Fibroblast of skin of right quadriceps (primary cell): ENCODE data around the gene RAMP1.
"Not testable (repeated sequence)": the region's sequence is repeated elsewhere in the genome, so short reads cannot be mapped to it uniquely, and the experiment has no call there.

Experiments
- DNase-seq: peaks from one replicate; pipeline ENCODE4 v3.0.0-alpha.2; 2013

RAMP1 gene

GRCh38 chr2:237859533-237860272 lies at the start of gene RAMP1:
RAMP1 (plus strand) TSS chr2:237859623; CDS start chr2:237859676, 53 bp downstream.
- no peak for DNase-seq

- no peak for DNase-seq
These were observed 43.8 kb upstream of the RAMP1 start for GRCh38 chr2:237815637-237816036.

GRCh38 chr2:237816531-237816930 lies 42.9 kb upstream of the RAMP1 start:
- DNase-seq: no peak

GRCh38 chr2:237818066-237818473 lies 41.4 kb upstream of the RAMP1 start:
- DNase-seq: peak; percentile 87

GRCh38 chr2:237819231-237819630 lies 40.2 kb upstream of the RAMP1 start:
- no peak for DNase-seq

GRCh38 chr2:237820421-237820820 lies 39.0 kb upstream of the RAMP1 start:
- DNase-seq: no peak

GRCh38 chr2:237823544-237823943 lies 35.9 kb upstream of the RAMP1 start:
- no peak for DNase-seq

GRCh38 chr2:237824085-237824484 lies 35.3 kb upstream of the RAMP1 start:
- no peak for DNase-seq

- no peak for DNase-seq
These were observed 31.9 kb upstream of the RAMP1 start for GRCh38 chr2:237827421-237827987.

- no peak for DNase-seq
These were observed 28.9 kb upstream of the RAMP1 start for GRCh38 chr2:237830522-237830921.

- DNase-seq: peak; percentile 37
These were observed 25.9 kb upstream of the RAMP1 start for GRCh38 chr2:237833546-237833945.

- no peak for DNase-seq
These were observed 24.1 kb upstream of the RAMP1 start for GRCh38 chr2:237835372-237835771.

GRCh38 chr2:237841051-237841450 lies 18.4 kb upstream of the RAMP1 start:
- no peak for DNase-seq

GRCh38 chr2:237848940-237849339 lies 10.5 kb upstream of the RAMP1 start:
- DNase-seq: not testable (repeated sequence)

- DNase-seq: no peak
These were observed 5.1 kb upstream of the RAMP1 start for GRCh38 chr2:237854295-237854694.

- DNase-seq: no peak
These were observed 1.6 kb upstream of the RAMP1 start for GRCh38 chr2:237857791-237858190.

GRCh38 chr2:237858294-237859081 lies 935 bp upstream of the RAMP1 start:
- peak; percentile 69 for DNase-seq

GRCh38 chr2:237859082-237859433 lies 365 bp upstream of the RAMP1 start:
- no peak for DNase-seq

GRCh38 chr2:237860273-237860935 lies 981 bp downstream of the RAMP1 start:
- DNase-seq: no peak

GRCh38 chr2:237861875-237862527 lies 2.6 kb downstream of the RAMP1 start:
- DNase-seq: no peak

- no peak for DNase-seq
These were observed 3.1 kb downstream of the RAMP1 start for GRCh38 chr2:237862528-237862895.

- no peak for DNase-seq
These were observed 3.7 kb downstream of the RAMP1 start for GRCh38 chr2:237863102-237863511.
